Activated CD8-positive, alpha-beta memory T cell treated with anti-CD3 and anti-CD28 coated beads, Interleukin-2, amount 10 ng/mL, durations not matched to agents 7 days and 5 days (primary cell): ENCODE measurements around the gene HHIP. TPM values are rescaled to one million over a fixed set of nuclear protein-coding genes. Genes with fewer than 3 reads are reported as not detected.

Source experiments
- ATAC-seq: fragments of 150-1000 bp; cut with Tn5 transposase; one replicate; pipeline ENCODE4 v1.10.0; 2021; ENCODE audit warnings: moderate library complexity
- CTCF ChIA-PET: fragments of 350-600 bp; sonication (Branson Sonifier 250); formaldehyde crosslinking; loops from one replicate; lab custom pipeline; 2021; ENCODE audit warnings: antibody characterized with exemption; lab: Charles Lee
- DNase-seq: peaks from one replicate; pipeline ENCODE4 v3.0.0-alpha.2; 2020
- H3K27ac Mint-ChIP-seq: one replicate; pipeline ENCODE4 v1.8.0; 2021; ENCODE audit warnings: mild to moderate bottlenecking, mixed read lengths
- H3K27me3 Mint-ChIP-seq: one replicate; pipeline ENCODE4 v1.8.0; 2021; ENCODE audit warnings: mixed read lengths
- H3K36me3 Mint-ChIP-seq: one replicate; pipeline ENCODE4 v1.8.0; 2021; ENCODE audit warnings: mild to moderate bottlenecking, mixed read lengths
- H3K4me1 Mint-ChIP-seq: one replicate; pipeline ENCODE4 v1.8.0; 2021; ENCODE audit warnings: mixed read lengths
- H3K4me3 Mint-ChIP-seq: one replicate; pipeline ENCODE4 v1.8.0; 2021; ENCODE audit warnings: mild to moderate bottlenecking, moderate library complexity, mixed read lengths
- H3K9me3 Mint-ChIP-seq: one replicate; pipeline ENCODE4 v1.8.0; 2022; ENCODE audit warnings: low read depth, mixed read lengths
- total RNA-seq, 2 experiments: library from RNA; stranded (reverse); gene quantifications; one replicate each; pipeline ENCODE4 v1.2.3, GENCODE V29; 2021

HHIP gene
- total RNA-seq, 2 experiments from 2014 or later, result not detected

DNA sequence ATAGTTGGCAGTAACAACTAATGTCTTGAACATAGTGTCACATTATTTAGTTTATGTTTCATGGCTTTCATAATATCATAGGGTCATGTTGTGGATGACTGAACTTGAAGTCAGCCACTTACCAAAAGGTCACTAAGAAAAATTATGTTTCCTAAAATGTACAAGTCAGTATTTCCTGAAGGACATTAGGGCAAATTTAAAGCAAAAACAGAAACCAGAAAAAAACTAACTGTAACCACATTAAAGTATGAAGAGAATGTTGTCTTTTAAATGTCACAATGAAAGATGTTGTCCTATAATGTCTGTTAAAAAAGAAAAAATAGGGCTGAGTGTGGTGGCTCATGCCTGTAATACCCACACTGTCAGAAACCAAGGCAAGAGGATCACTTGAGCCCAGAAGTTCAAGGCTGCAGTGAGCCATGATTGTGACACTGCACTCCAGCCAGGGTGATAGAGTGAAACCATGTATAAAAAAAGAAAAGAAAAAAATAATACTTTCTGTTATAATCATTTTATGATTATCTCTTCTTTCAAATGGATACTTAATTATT is 55.8 kb downstream of the HHIP start:
- CTCF ChIA-PET, result no interaction called here
- no peaks in the 10 kb centered on the region for H3K9me3 Mint-ChIP-seq
- no peak overlapping the region for H3K4me3 Mint-ChIP-seq
- H3K36me3 Mint-ChIP-seq, result no peaks in the 10 kb centered on the region
- DNase-seq (no peak), ATAC-seq (no peak)
- no peak overlapping the region for H3K27ac Mint-ChIP-seq
- no peaks in the 10 kb centered on the region for H3K4me1 Mint-ChIP-seq
- no peaks in the 10 kb centered on the region for H3K27me3 Mint-ChIP-seq

DNA sequence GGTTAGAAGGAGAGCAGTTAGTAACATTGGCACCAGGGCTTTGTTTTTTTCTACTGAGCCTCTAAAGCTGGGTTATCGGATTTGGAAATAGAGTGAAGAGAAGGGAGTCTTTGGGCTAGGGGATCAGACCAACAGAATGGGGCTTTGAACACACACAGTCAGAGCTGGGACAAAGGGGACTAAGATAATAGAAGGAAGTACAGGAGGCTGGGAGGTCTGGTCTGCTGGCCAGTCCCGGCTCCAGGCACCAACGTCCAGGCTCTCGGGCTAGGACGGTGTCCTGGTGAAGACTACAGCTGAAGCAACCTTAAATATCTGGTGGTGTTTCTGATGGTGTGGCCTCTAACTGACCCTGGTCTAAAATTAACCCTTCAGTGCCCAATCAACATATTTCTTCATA is 57.5 kb downstream of the HHIP start:
- Mint-ChIP-seq H3K36me3 (no peaks in the 10 kb centered on the region), H3K4me3 (no peak overlapping the region), H3K4me1 (no peaks in the 10 kb centered on the region), H3K9me3 (no peaks in the 10 kb centered on the region), H3K27me3 (no peaks in the 10 kb centered on the region), H3K27ac (no peak overlapping the region)
- CTCF ChIA-PET, result no interaction called here
- DNase-seq (no peak), ATAC-seq (no peak)

DNA sequence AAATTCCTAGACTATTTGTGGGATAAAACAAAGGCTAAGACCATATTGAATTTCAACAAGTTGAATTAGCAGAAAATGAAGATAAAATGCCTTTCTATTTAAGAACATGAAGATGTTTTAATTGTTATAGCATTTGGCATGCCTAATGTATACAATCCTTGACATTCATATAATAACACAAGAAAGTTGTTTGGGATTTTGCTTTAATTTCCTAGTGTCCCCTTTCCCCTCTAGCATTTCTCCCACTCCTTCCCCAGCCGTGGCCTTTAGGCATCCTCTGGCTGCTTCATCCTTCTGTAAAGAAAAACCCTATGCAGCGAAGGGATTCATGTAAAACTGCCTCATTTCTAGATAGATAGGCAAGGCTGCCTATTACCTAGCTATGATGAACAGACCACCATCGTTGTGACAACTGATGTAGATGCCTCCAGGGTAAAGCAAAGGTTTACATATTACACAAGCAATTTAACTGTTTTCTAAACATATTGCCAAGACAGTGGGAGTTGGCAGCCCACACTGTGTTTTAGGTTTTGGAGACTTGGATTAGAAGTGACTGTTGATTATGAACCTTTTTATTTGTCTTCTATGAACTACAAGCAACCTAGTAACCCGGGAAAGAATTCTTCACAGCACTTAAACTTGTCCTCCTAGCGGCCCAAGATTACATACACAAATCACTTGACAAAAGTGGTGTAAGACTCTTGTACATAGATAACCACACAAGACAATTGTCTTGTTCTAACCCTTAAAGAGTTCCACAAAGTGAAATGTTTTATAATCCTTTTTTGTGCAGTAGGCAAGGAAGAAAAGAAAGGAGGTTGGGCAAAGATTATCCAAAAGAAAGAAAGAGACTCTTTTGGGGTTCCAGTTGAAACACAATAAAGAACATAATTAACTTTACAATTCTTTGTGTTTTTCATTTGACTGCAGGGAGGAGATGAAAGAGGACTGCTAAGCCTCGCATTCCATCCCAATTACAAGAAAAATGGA is 59.9 kb downstream of the HHIP start:
- H3K36me3 Mint-ChIP-seq, result no peaks in the 10 kb centered on the region
- H3K27ac Mint-ChIP-seq, result no peak overlapping the region
- H3K4me1 Mint-ChIP-seq, result no peaks in the 10 kb centered on the region
- H3K27me3 Mint-ChIP-seq, result no peaks in the 10 kb centered on the region
- ATAC-seq (no peak), DNase-seq (no peak)
- CTCF ChIA-PET, result no interaction called here
- H3K4me3 Mint-ChIP-seq, result no peak overlapping the region
- H3K9me3 Mint-ChIP-seq, result no peaks in the 10 kb centered on the region

DNA sequence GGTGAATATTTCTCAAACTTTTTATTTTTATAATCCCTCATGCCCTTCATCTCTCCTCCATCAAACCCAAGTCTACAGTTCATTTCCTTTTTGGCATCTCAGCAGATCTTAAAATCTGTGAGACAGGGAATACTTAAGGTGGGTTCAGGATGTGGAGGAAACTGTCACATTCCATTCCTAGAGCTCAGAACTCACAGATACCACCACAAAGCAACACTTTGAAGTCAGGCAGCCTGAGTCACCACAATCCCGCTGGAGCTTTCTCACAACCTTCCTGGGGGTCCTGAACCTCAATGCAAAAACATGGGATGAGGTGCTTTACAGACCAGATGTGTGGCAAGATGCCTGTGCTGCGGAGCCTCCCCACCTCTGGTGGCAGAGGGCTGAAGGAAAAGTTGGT is 63.2 kb downstream of the HHIP start:
- ATAC-seq (no peak), DNase-seq (no peak)
- Mint-ChIP-seq H3K27me3 (no peaks in the 10 kb centered on the region), H3K27ac (no peak overlapping the region), H3K9me3 (no peaks in the 10 kb centered on the region), H3K4me1 (no peaks in the 10 kb centered on the region), H3K36me3 (no peaks in the 10 kb centered on the region), H3K4me3 (no peak overlapping the region)
- CTCF ChIA-PET, result no interaction called here

DNA sequence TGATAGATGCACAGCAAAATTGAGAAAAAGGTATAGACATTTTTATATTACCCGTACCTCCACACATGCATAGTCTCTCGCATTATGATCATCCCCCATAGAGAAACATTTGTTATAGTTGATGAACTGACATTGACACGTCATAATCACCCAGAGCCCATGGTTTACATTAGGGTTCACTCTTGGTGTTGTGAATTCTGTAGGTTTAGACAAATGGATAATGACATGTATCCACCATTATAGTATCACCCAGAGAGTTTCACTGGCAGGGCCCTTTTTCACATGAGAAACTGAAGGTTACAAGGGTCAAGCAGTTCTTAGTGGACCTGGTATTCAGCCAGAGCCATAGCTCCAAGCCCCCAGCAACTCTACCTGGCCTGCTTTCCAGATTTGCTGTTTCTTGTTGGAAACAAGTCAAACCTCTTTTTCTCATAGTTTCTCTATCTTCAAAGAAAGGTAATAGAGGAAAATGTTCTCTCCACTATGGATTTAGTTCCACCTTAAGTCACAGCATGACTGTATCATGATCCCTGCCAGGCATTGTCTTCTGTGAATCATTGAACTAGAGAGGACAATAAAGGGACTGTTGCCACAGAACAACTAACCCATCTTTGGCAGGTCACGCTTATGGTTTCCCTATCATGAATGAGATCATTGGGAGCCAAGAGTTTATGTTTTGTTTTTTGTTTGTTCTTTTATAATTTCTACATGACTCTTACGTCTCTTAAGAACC is 64.0 kb downstream of the HHIP start:
- ATAC-seq (no peak), DNase-seq (no peak)
- no peaks in the 10 kb centered on the region for H3K9me3 Mint-ChIP-seq
- no peaks in the 10 kb centered on the region for H3K27me3 Mint-ChIP-seq
- H3K27ac Mint-ChIP-seq, result no peak overlapping the region
- no peak overlapping the region for H3K4me3 Mint-ChIP-seq
- H3K36me3 Mint-ChIP-seq, result no peaks in the 10 kb centered on the region
- CTCF ChIA-PET, result no interaction called here
- no peaks in the 10 kb centered on the region for H3K4me1 Mint-ChIP-seq

DNA sequence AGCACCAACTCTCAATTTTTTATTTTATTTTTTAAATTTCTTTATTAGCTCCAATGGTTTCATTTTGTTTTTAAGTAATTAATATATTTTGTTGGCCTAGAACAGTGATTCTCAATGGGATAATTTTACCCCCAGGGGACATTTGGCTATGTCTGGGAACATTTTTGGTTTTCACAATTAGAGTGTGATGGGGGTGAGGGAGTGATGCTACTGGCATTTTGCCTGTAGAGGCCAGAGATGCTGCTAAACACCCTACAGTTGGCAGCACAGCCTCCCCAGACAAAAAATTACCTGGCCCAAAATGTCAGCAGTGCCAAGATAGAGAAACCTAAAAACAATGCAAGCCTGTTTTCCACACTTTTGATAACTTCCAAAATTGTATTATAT is 64.6 kb downstream of the HHIP start:
- H3K4me3 Mint-ChIP-seq, result no peak overlapping the region
- no peaks in the 10 kb centered on the region for H3K4me1 Mint-ChIP-seq
- CTCF ChIA-PET, result no interaction called here
- DNase-seq, result no peak
- H3K36me3 Mint-ChIP-seq, result no peaks in the 10 kb centered on the region
- no peak for ATAC-seq
- no peak overlapping the region for H3K27ac Mint-ChIP-seq
- H3K9me3 Mint-ChIP-seq, result no peaks in the 10 kb centered on the region
- no peaks in the 10 kb centered on the region for H3K27me3 Mint-ChIP-seq

DNA sequence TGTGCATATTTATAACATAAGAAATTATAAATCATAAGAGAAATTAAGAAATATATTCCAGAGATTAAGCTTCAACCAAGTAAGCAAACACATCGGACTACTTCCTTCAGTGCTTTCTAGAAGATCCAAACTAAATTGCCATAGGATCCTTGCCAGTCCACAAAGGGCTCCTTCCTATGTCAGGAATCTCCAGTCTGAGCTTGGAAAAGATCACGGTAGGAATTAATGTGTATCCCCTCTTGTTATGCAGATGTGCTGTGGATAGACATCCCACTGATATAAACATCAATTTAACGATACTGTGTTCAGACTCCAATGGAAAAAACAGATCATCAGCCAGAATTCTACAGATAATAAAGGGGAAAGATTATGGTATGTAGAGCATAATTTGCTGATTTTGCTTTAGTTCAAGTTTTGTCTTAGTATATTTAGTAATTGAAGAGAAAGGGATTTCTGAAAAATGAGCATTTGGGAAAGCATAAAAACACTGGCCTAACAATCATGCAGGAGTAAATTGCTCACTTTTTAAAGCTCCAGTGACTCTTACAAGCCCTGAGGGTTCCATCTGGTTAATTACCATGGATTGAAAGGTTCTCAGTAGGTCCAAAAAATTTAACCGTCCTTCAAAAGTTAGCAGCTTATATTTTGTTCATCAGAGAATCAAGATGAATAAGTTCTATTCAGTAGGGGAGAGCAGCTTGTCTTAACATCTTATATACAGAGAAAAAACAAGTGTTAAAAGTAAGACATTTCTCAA is 65.9 kb downstream of the HHIP start:
- no peaks in the 10 kb centered on the region for H3K4me1 Mint-ChIP-seq
- CTCF ChIA-PET, result no interaction called here
- H3K27ac Mint-ChIP-seq, result no peak overlapping the region
- H3K9me3 Mint-ChIP-seq, result no peaks in the 10 kb centered on the region
- H3K4me3 Mint-ChIP-seq, result no peak overlapping the region
- DNase-seq, result no peak
- no peak for ATAC-seq
- no peaks in the 10 kb centered on the region for H3K27me3 Mint-ChIP-seq
- no peaks in the 10 kb centered on the region for H3K36me3 Mint-ChIP-seq

DNA sequence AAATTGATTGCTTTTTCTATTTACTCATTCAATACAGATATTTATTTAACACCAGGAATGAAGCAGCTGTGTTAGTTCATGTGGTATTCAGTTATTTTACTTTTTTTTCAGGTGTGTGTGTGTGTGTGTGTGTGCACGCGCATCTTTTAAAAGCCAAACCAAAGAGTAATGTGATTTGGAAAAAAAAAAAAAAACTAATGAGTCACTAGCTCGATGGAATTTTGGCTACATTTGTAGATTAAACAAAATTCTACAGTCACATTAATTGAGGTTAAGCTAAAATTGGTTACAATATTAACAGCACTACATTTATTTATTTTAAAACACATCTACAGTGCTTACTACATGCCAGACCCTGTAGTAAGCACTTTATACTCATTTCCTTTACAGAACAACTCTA is 66.8 kb downstream of the HHIP start:
- DNase-seq, result no peak
- H3K27me3 Mint-ChIP-seq, result no peaks in the 10 kb centered on the region
- no peak overlapping the region for H3K4me3 Mint-ChIP-seq
- no peaks in the 10 kb centered on the region for H3K4me1 Mint-ChIP-seq
- H3K36me3 Mint-ChIP-seq, result no peaks in the 10 kb centered on the region
- ATAC-seq, result no peak
- H3K27ac Mint-ChIP-seq, result no peak overlapping the region
- H3K9me3 Mint-ChIP-seq, result no peaks in the 10 kb centered on the region
- CTCF ChIA-PET, result no interaction called here

DNA sequence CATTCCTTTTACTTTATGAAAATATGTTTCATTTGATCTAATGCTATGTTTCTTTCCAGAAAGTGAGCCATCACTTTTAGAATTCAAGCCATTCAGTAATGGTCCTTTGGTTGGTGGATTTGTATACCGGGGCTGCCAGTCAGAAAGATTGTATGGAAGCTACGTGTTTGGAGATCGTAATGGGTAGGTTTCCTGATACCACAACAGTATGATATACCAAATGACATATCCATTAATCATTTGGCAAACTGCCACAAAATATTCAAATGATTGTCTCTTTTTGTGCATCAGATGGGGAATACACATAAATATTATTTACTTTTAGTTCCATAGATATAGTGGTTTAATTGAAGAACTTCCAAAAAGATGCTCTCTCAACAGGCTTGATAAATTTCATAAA is 68.2 kb downstream of the HHIP start:
- H3K27ac Mint-ChIP-seq, result no peak overlapping the region
- H3K27me3 Mint-ChIP-seq, result no peaks in the 10 kb centered on the region
- no peak overlapping the region for H3K4me3 Mint-ChIP-seq
- ATAC-seq (no peak), DNase-seq (no peak)
- no peaks in the 10 kb centered on the region for H3K4me1 Mint-ChIP-seq
- CTCF ChIA-PET, result no interaction called here
- no peaks in the 10 kb centered on the region for H3K9me3 Mint-ChIP-seq
- H3K36me3 Mint-ChIP-seq, result no peaks in the 10 kb centered on the region

DNA sequence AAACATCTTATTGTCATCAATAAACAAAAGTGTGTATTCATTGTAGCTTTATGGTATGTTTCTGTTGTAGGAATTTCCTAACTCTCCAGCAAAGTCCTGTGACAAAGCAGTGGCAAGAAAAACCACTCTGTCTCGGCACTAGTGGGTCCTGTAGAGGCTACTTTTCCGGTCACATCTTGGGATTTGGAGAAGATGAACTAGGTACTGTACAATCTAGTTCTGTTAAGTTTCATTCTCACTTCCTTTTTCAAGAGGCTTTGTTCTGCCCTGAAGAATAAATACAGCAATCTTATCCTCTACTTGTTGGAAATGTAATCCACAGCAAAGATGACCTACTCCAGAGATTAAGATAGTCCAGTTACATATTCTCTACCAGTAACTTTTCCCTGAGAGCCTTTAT is 69.3 kb downstream of the HHIP start:
- CTCF ChIA-PET, result no interaction called here
- ATAC-seq, result no peak
- Mint-ChIP-seq H3K27me3 (no peaks in the 10 kb centered on the region), H3K4me3 (no peak overlapping the region), H3K4me1 (no peaks in the 10 kb centered on the region), H3K27ac (no peak overlapping the region), H3K9me3 (no peaks in the 10 kb centered on the region), H3K36me3 (no peaks in the 10 kb centered on the region)
- no peak for DNase-seq

DNA sequence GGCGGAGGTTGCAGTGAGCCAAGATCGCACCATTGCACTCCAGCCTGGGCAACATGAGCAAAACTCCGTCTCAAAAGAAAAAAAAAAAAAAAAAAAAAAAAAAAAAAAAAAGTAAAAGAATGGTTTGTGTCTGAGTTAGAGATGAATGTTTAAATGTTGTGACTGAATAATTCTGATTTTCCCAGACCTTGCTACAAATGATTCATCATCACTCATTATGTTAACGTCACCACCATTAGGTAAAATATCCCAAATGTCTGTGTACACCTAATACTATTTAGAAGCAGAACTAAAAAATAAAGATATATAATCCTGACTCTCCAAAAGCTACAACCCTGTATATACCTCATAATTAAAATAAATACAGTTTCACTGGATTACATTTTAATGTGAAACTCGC is 70.8 kb downstream of the HHIP start:
- Mint-ChIP-seq H3K9me3 (no peaks in the 10 kb centered on the region), H3K4me1 (no peaks in the 10 kb centered on the region), H3K36me3 (no peaks in the 10 kb centered on the region), H3K27ac (no peak overlapping the region), H3K27me3 (no peaks in the 10 kb centered on the region), H3K4me3 (no peak overlapping the region)
- no peak for DNase-seq
- no peak for ATAC-seq
- CTCF ChIA-PET, result no interaction called here

DNA sequence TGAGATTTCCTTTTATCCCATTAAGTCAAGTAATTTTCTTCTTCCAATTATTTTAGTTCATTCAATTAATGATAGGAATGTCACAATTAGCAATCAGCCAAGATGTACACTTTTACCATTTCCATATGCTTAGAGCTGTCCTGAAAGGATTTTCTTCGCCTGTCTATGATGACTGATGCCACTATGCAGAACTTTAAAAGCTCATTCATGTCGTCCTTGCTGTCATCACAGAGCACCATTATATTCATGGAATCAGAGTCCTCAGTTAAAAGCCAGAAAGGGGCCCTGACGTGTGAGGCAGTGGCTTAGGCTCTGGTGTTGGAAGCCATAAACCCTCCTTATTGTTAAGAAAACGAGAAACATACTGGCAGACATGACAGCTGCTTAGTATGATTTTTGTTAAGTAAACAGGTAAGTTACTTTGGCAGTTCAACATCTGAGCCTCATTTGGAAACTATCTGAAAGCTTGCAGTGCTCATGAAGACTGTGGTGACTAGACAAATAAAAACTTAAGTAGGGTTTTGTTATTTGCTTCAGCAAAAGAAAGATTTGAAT is 73.1 kb downstream of the HHIP start:
- Mint-ChIP-seq H3K4me3 (no peak overlapping the region), H3K9me3 (no peaks in the 10 kb centered on the region), H3K4me1 (no peaks in the 10 kb centered on the region), H3K36me3 (no peaks in the 10 kb centered on the region), H3K27me3 (no peaks in the 10 kb centered on the region), H3K27ac (no peak overlapping the region)
- no peak for ATAC-seq
- CTCF ChIA-PET, result no interaction called here
- no peak for DNase-seq

DNA sequence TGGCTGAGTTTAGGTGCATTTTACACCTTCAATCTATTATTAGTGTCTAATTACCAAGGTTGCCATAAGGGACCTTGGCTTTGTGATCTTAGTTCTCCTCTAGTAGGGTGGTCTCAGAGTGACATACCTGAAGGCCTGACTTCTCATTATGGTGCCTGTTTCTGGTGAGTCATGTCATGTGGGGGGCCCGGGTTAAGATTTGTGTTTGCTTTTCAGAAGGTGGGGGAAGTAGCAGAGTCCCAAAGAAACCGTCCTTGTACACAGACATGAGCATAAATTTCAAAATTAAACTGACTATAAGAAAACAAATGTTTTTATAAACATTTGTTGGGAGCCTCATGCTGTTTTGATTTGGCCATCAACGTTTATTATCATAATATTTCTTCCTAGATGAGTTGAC is 74.5 kb downstream of the HHIP start:
- ATAC-seq (no peak), DNase-seq (no peak)
- Mint-ChIP-seq H3K9me3 (no peaks in the 10 kb centered on the region), H3K36me3 (no peaks in the 10 kb centered on the region), H3K4me1 (no peaks in the 10 kb centered on the region), H3K4me3 (no peak overlapping the region), H3K27ac (no peak overlapping the region), H3K27me3 (no peaks in the 10 kb centered on the region)
- CTCF ChIA-PET, result no interaction called here
